ENCODE measurements around the gene DNAJC17. TPM values are rescaled to one million over a fixed set of nuclear protein-coding genes. Genes with fewer than 3 reads are reported as not detected.
A peak's percentile ranks its signal among the peaks of the same experiment; 100 is the strongest.

Gene DNAJC17
- total and polyA plus RNA-seq, 2 of the 13 experiments (the other 11 are each of a cell fraction or from before 2014, with no cell fraction given) = 22.2 to 26.5 TPM

DNA sequence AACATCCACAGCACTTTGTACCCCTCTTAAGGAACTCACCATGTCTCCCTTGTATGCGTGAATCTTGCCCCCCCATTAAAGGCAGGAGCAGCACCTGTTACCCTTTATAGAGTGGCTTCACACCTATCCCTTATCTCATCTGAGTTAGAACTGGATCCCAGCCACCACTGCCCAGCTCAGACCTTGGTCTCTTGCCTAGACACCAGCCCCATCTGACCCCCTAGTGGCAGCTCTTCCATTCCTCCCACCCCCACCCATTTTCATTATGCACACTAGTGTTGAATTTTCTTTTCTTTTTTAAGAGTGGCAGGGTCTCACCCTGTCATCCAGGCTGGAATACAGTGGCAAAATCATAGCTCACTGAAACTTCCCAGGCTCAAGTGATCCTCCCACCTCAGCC is 3.6 kb downstream of the DNAJC17 start:
- Histone ChIP-seq H3K36me3 (replicated peaks in 1 of 2; ENCODE audit: control insufficient read depth in 1 of 2, insufficient read depth in 2 of 2, low read length in 2 of 2) (no peaks in the 10 kb centered on the region), H3K9me3 (ENCODE audit: low read length) (no peaks in the 10 kb centered on the region), H3K27ac (ENCODE audit: extremely low read length, insufficient read depth, low read length) (no peak overlapping the region), H4K20me1 (ENCODE audit: insufficient read depth, low read length) (no peaks in the 10 kb centered on the region), H3K27me3 (ENCODE audit: control insufficient read depth in 1 of 2, insufficient read depth in 2 of 2, low read length in 2 of 2) (no peaks in the 10 kb centered on the region; a peak in 1 of 5 replicates), H3K79me2 (ENCODE audit: insufficient read depth, low read length) (peaks cover 23% of the 10 kb centered on the region), H2AFZ (ENCODE audit: low read length) (no peak overlapping the region), H3K9ac (ENCODE audit: insufficient read depth, low read depth, low read length) (no peak overlapping the region), H3K4me3 (replicated peaks in 1 of 3; ENCODE audit: insufficient read depth in 1 of 3, low read depth in 2 of 3, low read length in 3 of 3) (no peak overlapping the region), H3K4me2 (ENCODE audit: low read depth, low read length) (no peak overlapping the region), H3K4me1 (ENCODE audit: insufficient read depth, low read length) (peaks cover 32% of the 10 kb centered on the region)
- intact Hi-C loops (cut with micrococcal nuclease; ENCODE audit: unreplicated experiment) (no loop called here), in situ Hi-C loops (cut with HindIII; ENCODE audit: extremely low pct_ligation_motif_present, low pct_unique_long_range_greater_than_20kb) (no loop called here)
- DNase-seq (ENCODE audit: low spot score) (no peak), FAIRE-seq (no peak), ATAC-seq (no peak)
- no TSS peak for BruUV-seq (replicated peaks)
- 95% methylated on average over 1 of the region's 1 CpG for WGBS (ENCODE audit: low lambda C conversion rate)
- ChIA-PET CTCF (ENCODE audit: low intra/inter-chr PET ratio, low total read pairs) (no interaction called here), POLR2A (interaction anchor here (1.2 kb wide), 1 partner anchor 55 kb away, joined by 4 read pairs; no protein-coding TSS in a partner anchor)
- TF ChIP-seq, protein P1, sequence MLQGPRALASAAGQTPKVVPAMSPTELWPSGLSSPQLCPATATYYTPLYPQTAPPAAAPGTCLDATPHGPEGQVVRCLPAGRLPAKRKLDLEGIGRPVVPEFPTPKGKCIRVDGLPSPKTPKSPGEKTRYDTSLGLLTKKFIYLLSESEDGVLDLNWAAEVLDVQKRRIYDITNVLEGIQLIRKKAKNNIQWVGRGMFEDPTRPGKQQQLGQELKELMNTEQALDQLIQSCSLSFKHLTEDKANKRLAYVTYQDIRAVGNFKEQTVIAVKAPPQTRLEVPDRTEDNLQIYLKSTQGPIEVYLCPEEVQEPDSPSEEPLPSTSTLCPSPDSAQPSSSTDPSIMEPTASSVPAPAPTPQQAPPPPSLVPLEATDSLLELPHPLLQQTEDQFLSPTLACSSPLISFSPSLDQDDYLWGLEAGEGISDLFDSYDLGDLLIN (CRISPR knock-in tag; IDR thresholded peaks at IDR 0.05; ENCODE audit: borderline replicate concordance) = no peak
- TF ChIP-seq ZNF629 (CRISPR knock-in tag; conservative IDR thresholded peaks at IDR 0.05) (peak; percentile 23; the same call in 1 of the 2 replicates), PHF20 (CRISPR knock-in tag; IDR thresholded peaks at IDR 0.05) (no peak), FOSL1 (CRISPR knock-in tag; IDR thresholded peaks at IDR 0.05; ENCODE audit: borderline replicate concordance) (no peak), KAT8 (CRISPR knock-in tag; IDR thresholded peaks at IDR 0.05) (no peak)
- TF ChIP-seq, protein P2, sequence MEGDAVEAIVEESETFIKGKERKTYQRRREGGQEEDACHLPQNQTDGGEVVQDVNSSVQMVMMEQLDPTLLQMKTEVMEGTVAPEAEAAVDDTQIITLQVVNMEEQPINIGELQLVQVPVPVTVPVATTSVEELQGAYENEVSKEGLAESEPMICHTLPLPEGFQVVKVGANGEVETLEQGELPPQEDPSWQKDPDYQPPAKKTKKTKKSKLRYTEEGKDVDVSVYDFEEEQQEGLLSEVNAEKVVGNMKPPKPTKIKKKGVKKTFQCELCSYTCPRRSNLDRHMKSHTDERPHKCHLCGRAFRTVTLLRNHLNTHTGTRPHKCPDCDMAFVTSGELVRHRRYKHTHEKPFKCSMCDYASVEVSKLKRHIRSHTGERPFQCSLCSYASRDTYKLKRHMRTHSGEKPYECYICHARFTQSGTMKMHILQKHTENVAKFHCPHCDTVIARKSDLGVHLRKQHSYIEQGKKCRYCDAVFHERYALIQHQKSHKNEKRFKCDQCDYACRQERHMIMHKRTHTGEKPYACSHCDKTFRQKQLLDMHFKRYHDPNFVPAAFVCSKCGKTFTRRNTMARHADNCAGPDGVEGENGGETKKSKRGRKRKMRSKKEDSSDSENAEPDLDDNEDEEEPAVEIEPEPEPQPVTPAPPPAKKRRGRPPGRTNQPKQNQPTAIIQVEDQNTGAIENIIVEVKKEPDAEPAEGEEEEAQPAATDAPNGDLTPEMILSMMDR (CRISPR knock-in tag; IDR thresholded peaks at IDR 0.05) = 0 out of 2 replicates have a peak, but pooled peaks have one; percentile 15

All from HepG2 (cell line).